ENCODE results near the gene CAP2.
"Not testable (repeated sequence)": the region's sequence is repeated elsewhere in the genome, so short reads cannot be mapped to it uniquely, and the experiment has no call there.

CAP2 gene

GRCh38 chr6:17584241-17584803 is 190.9 kb downstream of the CAP2 start:
- DNase-seq (ENCODE audit: low read depth), result peak; percentile 72

- peak; percentile 8 for DNase-seq (ENCODE audit: low read depth)
Observed at GRCh38 chr6:17585766-17586490, 192.5 kb downstream of the CAP2 start.

GRCh38 chr6:17586623-17587022 is 193.2 kb downstream of the CAP2 start:
- not testable (repeated sequence) for DNase-seq (ENCODE audit: low read depth)

GRCh38 chr6:17588011-17588410 is 194.6 kb downstream of the CAP2 start:
- no peak for DNase-seq (ENCODE audit: low read depth)

- DNase-seq (ENCODE audit: low read depth), result peak; percentile 81
Observed at GRCh38 chr6:17589406-17590096, 196.2 kb downstream of the CAP2 start.

GRCh38 chr6:17591287-17591686 is 197.9 kb downstream of the CAP2 start:
- DNase-seq (ENCODE audit: low read depth), result no peak

GRCh38 chr6:17593246-17593645 is 199.9 kb downstream of the CAP2 start:
- DNase-seq (ENCODE audit: low read depth), result no peak

- DNase-seq (ENCODE audit: low read depth), result no peak
Observed at GRCh38 chr6:17596085-17596484, 202.7 kb downstream of the CAP2 start.

- DNase-seq (ENCODE audit: low read depth), result peak; percentile 80
Observed at GRCh38 chr6:17599877-17600526, 206.6 kb downstream of the CAP2 start, which contains the start of gene FAM8A1. FAM8A1 (plus strand) TSS chr6:17600302; CDS start chr6:17600410, 108 bp downstream.

- DNase-seq (ENCODE audit: low read depth), result no peak
Observed at GRCh38 chr6:17600527-17601385, 207.4 kb downstream of the CAP2 start.

GRCh38 chr6:17601386-17601703 is 207.9 kb downstream of the CAP2 start:
- no peak for DNase-seq (ENCODE audit: low read depth)

GRCh38 chr6:17602888-17603287 is 209.5 kb downstream of the CAP2 start:
- DNase-seq (ENCODE audit: low read depth), result no peak

GRCh38 chr6:17606606-17607005 is 213.2 kb downstream of the CAP2 start:
- no peak for DNase-seq (ENCODE audit: low read depth)
